ENCODE measurements around the gene HEBP2. TPM values are rescaled to one million over a fixed set of nuclear protein-coding genes. Genes with fewer than 3 reads are reported as not detected.

HEBP2 gene
- total RNA-seq, 1 experiment from 2014 or later, result 73.1 TPM

- intact Hi-C loops (cut with micrococcal nuclease; ENCODE audit: unreplicated experiment), result no loop called here
- no TSS peak for BruUV-seq (replicated peaks)
- ChIA-PET POLR2A (no interaction called here), CTCF (no interaction called here)
- Mint-ChIP-seq H3K36me3 (ENCODE audit: insufficient read depth, unreplicated experiment) (peaks cover 59% of the 10 kb centered on the region), H3K4me3 (ENCODE audit: unreplicated experiment) (no peak overlapping the region), H3K27ac (ENCODE audit: unreplicated experiment) (no peak overlapping the region), H3K9me3 (ENCODE audit: unreplicated experiment) (no peaks in the 10 kb centered on the region), H3K27me3 (ENCODE audit: insufficient read depth, unreplicated experiment) (no peaks in the 10 kb centered on the region), H3K4me1 (ENCODE audit: low read depth, unreplicated experiment) (no peaks in the 10 kb centered on the region)
- H3K4me1 ChIP-seq, result no peaks in the 10 kb centered on the region
- DNase-seq, result no peak
- H3K9me3 ChIP-seq, result no peaks in the 10 kb centered on the region
- no peak overlapping the region for H3K4me3 ChIP-seq (ENCODE audit: low read depth, low read length)
- no peaks in the 10 kb centered on the region for H3K27me3 ChIP-seq (replicated peaks; ENCODE audit: control insufficient read depth, insufficient read depth, low read length)
- H3K36me3 ChIP-seq (ENCODE audit: control insufficient read depth, insufficient read depth, low read length), result no peaks in the 10 kb centered on the region
- no peak for TF ChIP-seq CTCF (IDR thresholded peaks at IDR 0.05; ENCODE audit: insufficient read depth in 1 of 2, low read depth in 1 of 2, low read length in 1 of 2, severe bottlenecking in 1 of 2, unreplicated experiment in 1 of 2)
Observed at GRCh38 chr6:138421089-138421488, 17.1 kb downstream of the HEBP2 start.

DNA sequence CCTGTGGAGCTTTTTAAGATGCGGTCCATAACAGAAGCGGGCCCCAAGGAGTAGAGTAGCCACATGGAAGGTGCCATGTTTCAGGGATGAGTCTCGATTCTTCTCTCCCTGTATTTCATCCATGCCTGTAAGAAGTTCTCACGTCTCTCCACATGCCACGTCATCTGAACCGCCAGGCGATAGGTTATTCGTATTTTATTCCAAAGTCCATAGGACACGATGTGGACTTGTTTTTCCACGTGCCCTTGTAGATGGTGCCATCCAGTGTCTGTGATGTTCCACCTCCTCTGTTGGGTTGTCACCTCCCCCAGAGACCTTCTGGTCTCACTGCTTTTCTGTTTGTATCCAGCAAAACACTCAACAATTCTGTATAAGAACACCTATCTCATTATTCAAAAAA lies 17.6 kb downstream of the HEBP2 start:
- no peaks in the 10 kb centered on the region for H3K36me3 ChIP-seq (ENCODE audit: control insufficient read depth, insufficient read depth, low read length)
- CTCF ChIA-PET, result interaction anchor here (0.6 kb wide), 1 partner anchor 31 kb away, joined by 3 read pairs; no protein-coding TSS in a partner anchor
- no peak overlapping the region for H3K27ac Mint-ChIP-seq (ENCODE audit: unreplicated experiment)

GRCh38 chr6:138422861-138423260 lies 18.8 kb downstream of the HEBP2 start:
- intact Hi-C loops (cut with micrococcal nuclease; ENCODE audit: unreplicated experiment), result no loop called here
- H3K4me3 ChIP-seq (ENCODE audit: low read depth, low read length), result no peak overlapping the region
- POLR2A ChIA-PET, result no interaction called here

More for the DNA sequence above, 17.6 kb downstream of the HEBP2 start:
- intact Hi-C loops (cut with micrococcal nuclease; ENCODE audit: unreplicated experiment), result no loop called here
- Histone ChIP-seq H3K9me3 (no peaks in the 10 kb centered on the region), H3K4me1 (no peaks in the 10 kb centered on the region), H3K4me3 (ENCODE audit: low read depth, low read length) (no peak overlapping the region), H3K27me3 (replicated peaks; ENCODE audit: control insufficient read depth, insufficient read depth, low read length) (no peaks in the 10 kb centered on the region)
- POLR2A ChIA-PET, result interaction anchor here (0.8 kb wide), 1 partner anchor 12 kb away, joined by 3 read pairs; no protein-coding TSS in a partner anchor
- Mint-ChIP-seq H3K27me3 (ENCODE audit: insufficient read depth, unreplicated experiment) (no peaks in the 10 kb centered on the region), H3K4me1 (ENCODE audit: low read depth, unreplicated experiment) (no peaks in the 10 kb centered on the region), H3K36me3 (ENCODE audit: insufficient read depth, unreplicated experiment) (peaks cover 63% of the 10 kb centered on the region), H3K4me3 (ENCODE audit: unreplicated experiment) (no peak overlapping the region), H3K9me3 (ENCODE audit: unreplicated experiment) (no peaks in the 10 kb centered on the region)
- no peak for DNase-seq
- BruUV-seq (replicated peaks), result no TSS peak
- TF ChIP-seq CTCF (IDR thresholded peaks at IDR 0.05; ENCODE audit: insufficient read depth in 1 of 2, low read depth in 1 of 2, low read length in 1 of 2, severe bottlenecking in 1 of 2, unreplicated experiment in 1 of 2), result no peak

More at GRCh38 chr6:138422861-138423260, 18.8 kb downstream of the HEBP2 start:
- H3K27me3 Mint-ChIP-seq (ENCODE audit: insufficient read depth, unreplicated experiment), result no peaks in the 10 kb centered on the region
- no peak overlapping the region for H3K4me3 Mint-ChIP-seq (ENCODE audit: unreplicated experiment)
- H3K27me3 ChIP-seq (replicated peaks; ENCODE audit: control insufficient read depth, insufficient read depth, low read length), result no peaks in the 10 kb centered on the region
- H3K4me1 ChIP-seq, result no peaks in the 10 kb centered on the region
- H3K36me3 ChIP-seq (ENCODE audit: control insufficient read depth, insufficient read depth, low read length), result no peaks in the 10 kb centered on the region
- H3K9me3 ChIP-seq, result no peaks in the 10 kb centered on the region
- peaks cover 69% of the 10 kb centered on the region for H3K36me3 Mint-ChIP-seq (ENCODE audit: insufficient read depth, unreplicated experiment)
- H3K27ac Mint-ChIP-seq (ENCODE audit: unreplicated experiment), result no peak overlapping the region
- no TSS peak for BruUV-seq (replicated peaks)
- CTCF ChIA-PET, result no interaction called here
- no peak for TF ChIP-seq CTCF (IDR thresholded peaks at IDR 0.05; ENCODE audit: insufficient read depth in 1 of 2, low read depth in 1 of 2, low read length in 1 of 2, severe bottlenecking in 1 of 2, unreplicated experiment in 1 of 2)
- no peak for DNase-seq
- no peaks in the 10 kb centered on the region for H3K9me3 Mint-ChIP-seq (ENCODE audit: unreplicated experiment)
- no peaks in the 10 kb centered on the region for H3K4me1 Mint-ChIP-seq (ENCODE audit: low read depth, unreplicated experiment)

Measured in Caco-2 (cell line).